ENCODE measurements around the gene THOP1.
"Not testable (repeated sequence)": the region's sequence is repeated elsewhere in the genome, so short reads cannot be mapped to it uniquely, and the experiment has no call there.

The THOP1 gene

GRCh38 chr19:2782936-2783780, 2.1 kb upstream of the THOP1 start, which contains the start of gene SGTA:
TSS of gene SGTA (minus strand) at chr19:2783273. CDS start at chr19:2769068, 14,205 bp downstream.
- DNase-seq (ENCODE audit: low read depth, low spot score): peak; percentile 92

DNA sequence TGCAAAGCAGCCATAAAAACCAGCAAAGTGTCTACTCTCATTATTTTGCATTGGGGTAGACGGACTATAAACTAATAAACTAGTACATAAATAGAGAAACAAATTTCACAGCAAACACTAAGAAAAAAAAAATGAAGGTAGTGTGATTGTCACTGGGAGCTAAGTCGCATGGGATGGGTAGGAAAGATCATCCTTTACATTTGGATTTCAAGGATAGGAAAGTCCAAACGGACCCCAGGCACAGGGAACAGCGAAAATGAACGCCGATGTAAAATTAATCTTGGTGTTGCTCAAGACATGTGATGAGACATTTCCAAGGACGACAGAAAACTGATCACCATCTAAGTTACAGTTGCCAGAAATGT, 1.5 kb upstream of the THOP1 start:
- DNase-seq (ENCODE audit: low read depth, low spot score): no peak

- DNase-seq (ENCODE audit: low read depth, low spot score): no peak
Measured at GRCh38 chr19:2787115-2787514, 1.8 kb downstream of the THOP1 start.

DNA sequence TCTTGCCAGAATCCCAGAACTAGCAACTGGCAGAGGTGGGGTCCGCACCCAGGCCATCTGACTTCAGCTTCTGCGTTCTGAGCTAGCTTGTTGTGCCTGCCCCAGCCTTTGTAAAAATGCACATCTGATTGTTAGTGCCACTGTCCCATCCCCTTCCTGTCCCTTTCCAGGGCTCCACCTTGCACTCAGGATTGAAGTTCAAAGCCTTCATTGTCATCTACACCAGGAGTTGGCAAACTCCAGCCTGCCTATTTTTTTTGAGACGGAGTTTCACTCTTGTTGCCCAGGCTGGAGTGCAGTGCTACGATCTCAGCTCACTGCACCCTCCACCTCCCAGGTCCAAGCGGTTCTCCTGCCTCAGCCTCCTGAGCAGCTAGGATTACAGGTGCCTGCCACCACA, 2.9 kb downstream of the THOP1 start:
- DNase-seq (ENCODE audit: low read depth, low spot score): no peak

DNA sequence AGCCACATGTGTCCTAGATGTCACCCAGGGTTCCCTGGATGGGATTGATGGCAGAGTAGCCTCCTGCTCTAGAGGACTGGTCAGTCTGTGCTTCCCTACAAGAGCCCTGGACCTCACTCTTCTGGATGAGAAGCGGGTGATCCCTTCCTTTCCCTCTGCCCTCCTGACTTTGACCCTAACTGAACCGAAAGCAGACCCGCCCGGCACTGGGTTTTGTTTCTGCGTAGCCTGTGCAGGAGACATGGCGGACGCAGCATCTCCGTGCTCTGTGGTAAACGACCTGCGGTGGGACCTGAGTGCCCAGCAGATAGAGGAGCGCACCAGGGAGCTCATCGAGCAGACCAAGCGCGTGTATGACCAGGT, 4.9 kb downstream of the THOP1 start:
- DNase-seq (ENCODE audit: low read depth, low spot score): no peak

- no peak for DNase-seq (ENCODE audit: low read depth, low spot score)
Measured at GRCh38 chr19:2790557-2791271, 5.4 kb downstream of the THOP1 start.

- no peak for DNase-seq (ENCODE audit: low read depth, low spot score)
Measured at GRCh38 chr19:2791440-2791839, 6.1 kb downstream of the THOP1 start.

- DNase-seq (ENCODE audit: low read depth, low spot score): no peak
Measured at GRCh38 chr19:2791876-2792275, 6.6 kb downstream of the THOP1 start.

GRCh38 chr19:2792666-2793065, 7.4 kb downstream of the THOP1 start:
- not testable (repeated sequence) for DNase-seq (ENCODE audit: low read depth, low spot score)

DNA sequence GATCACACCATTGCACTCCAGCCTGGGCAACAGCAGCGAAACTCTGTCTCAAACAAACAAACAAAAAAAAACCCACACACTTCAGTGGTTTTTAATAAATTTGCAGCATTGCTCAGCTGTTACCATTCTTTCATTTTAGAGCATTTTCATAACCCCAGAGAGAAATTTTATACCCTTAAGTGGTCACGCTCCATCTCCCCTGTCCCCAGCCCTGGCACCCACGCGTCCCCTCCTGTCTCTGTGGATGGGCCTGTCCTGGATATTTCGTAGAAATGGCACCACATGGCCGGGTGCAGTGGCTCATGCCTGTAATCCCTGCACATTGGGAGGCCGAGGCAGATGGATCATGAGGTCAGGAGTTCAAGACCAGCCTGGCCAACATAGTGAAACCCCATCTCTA, 7.8 kb downstream of the THOP1 start:
- no peak for DNase-seq (ENCODE audit: low read depth, low spot score)

DNA sequence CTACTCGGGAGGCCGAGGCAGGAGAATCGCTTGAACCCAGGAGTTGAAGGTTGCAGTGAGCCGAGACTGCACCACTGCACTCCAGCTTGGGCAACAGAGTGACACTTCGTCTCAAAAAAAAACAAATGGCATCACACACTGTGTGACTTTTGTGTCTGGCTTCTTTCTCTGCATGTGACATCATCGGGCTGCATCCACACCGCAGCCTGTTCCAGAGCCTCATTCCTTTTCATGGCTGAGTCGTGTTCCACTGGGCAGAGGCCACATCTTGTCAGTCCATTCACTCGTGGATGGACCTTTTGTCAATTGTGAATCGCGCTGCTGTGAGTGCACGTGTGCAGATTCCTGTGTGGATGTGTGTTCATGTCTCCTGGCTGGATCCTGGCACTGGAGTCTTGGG, 8.3 kb downstream of the THOP1 start:
- DNase-seq (ENCODE audit: low read depth, low spot score): no peak

GRCh38 chr19:2795827-2796658, 10.7 kb downstream of the THOP1 start:
- no peak for DNase-seq (ENCODE audit: low read depth, low spot score)

- DNase-seq (ENCODE audit: low read depth, low spot score): no peak
Measured at GRCh38 chr19:2796659-2797266, 11.5 kb downstream of the THOP1 start.

- DNase-seq (ENCODE audit: low read depth, low spot score): no peak
Measured at GRCh38 chr19:2797280-2797679, 12.0 kb downstream of the THOP1 start.

DNA sequence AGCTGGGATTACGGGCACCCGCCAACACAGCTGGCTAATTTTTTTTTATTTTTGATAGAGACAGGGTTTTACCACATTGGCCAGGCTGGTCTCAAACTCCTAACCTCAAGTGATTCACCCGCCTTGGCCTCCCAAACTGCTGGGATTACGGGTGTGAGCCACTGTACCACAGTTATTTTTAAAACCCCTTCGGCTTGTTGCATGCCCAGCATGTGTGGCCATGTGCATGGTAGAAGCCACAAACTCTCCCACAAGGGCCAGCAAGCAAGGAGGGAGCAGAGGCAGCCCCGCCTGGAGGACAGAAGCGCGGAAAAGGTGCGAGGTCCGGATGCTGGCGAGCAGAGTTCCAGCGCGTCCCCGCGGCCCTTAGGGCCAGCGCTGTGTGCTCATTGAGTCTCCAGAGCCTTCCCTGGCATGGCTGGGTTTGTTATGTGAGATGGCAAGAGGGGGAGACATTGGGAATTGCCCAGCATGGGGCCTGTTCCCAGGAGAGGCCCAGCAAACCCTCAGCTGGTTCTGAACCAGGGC, 12.9 kb downstream of the THOP1 start:
- DNase-seq (ENCODE audit: low read depth, low spot score): no peak

DNA sequence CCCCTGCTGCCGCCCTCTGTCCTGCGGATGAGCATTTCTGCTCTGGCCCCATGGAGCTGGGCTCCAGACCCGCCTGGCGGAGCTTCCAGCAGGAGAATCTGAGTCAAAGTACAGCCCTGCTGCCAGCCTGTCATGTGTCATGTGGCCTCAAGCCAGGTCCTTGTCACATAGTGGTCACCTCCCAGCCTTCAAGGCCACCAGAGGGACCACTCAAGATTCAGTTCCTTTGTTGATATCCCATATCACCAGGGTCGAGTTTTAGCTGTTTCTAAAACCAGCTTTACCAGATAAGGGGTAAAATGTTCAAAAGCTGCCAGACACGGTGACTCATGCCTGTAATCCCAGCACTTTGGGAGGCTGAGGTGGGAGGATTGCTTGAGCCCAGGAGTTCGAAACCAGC, 13.4 kb downstream of the THOP1 start:
- no peak for DNase-seq (ENCODE audit: low read depth, low spot score)

GRCh38 chr19:2799273-2800020, 14.1 kb downstream of the THOP1 start:
- DNase-seq (ENCODE audit: low read depth, low spot score): no peak

DNA sequence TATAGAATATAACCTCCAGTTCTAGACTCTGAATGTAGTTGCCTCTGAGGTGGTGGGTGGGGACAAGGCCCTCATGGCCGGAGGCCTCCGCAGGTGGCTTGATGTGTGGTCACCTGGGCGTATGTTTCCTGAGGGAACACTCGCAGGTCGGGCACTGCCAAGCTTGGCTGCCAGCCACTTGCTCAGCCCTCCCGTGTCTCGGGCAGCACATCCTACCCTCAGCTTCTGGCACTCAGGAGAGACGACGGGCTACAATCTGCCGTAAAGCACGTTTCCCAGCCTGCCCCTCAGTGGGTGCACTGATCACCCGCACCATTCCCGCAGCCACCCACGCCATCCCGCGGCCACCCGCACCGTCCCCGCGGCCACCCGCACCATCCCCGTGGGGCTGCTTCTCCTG, 15.2 kb downstream of the THOP1 start:
- DNase-seq (ENCODE audit: low read depth, low spot score): no peak

DNA sequence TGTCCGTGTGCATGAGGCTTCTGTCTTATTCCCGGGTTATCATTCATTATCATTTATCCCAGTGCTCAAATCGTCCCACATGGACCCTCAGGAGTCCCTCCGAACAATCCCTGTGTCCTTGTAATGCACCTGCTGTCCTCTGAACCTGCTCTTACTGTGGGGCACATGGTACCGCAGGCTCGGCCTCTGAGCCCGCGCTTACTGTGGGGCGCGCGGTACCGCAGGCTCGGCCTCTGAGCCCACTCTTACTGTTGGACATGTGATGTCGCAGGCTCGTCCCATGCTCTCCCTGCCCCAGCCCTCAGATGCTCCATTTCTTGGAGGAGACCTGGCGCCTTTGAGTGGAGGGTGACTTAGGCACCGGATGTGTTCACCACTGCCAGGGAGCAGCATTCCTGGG, 17.5 kb downstream of the THOP1 start:
- DNase-seq (ENCODE audit: low read depth, low spot score): no peak

GRCh38 chr19:2803486-2804155, 18.3 kb downstream of the THOP1 start:
- DNase-seq (ENCODE audit: low read depth, low spot score): no peak
